DND-41 (cell line): ENCODE results near the gene RAB44.

Source experiments
- ATAC-seq: fragments of 200-7000 bp; cut with Tn5 transposase; 3 replicates; pipeline ENCODE4 v1.9.1; 2021; ENCODE audit warnings: low read depth; ENCODE audit not compliant: insufficient read depth
- DNase-seq: peaks from one replicate; pipeline ENCODE4 v3.0.0-alpha.2; 2020
- H2AFZ ChIP-seq: 2 replicates; pipeline ENCODE4 v1.6.0; 2012; ENCODE audit warnings: low read depth, low read length
- H3K27ac ChIP-seq: 2 replicates; pipeline ENCODE4 v1.5.1; 2012; ENCODE audit warnings: low read length, inconsistent platforms
- H3K27me3 ChIP-seq: fragments of 200-600 bp; sonication (generic); 2 replicates; pipeline ENCODE4 v1.6.0; 2012; ENCODE audit warnings: low read length, mild to moderate bottlenecking, inconsistent platforms; ENCODE audit not compliant: insufficient read depth, poor library complexity
- H3K36me3 ChIP-seq: 2 replicates; pipeline ENCODE4 v1.5.1; 2012; ENCODE audit warnings: low read length, inconsistent platforms; ENCODE audit not compliant: insufficient read depth
- H3K4me1 ChIP-seq: 2 replicates; pipeline ENCODE4 v1.5.1; 2012; ENCODE audit warnings: mild to moderate bottlenecking, low read length; ENCODE audit not compliant: insufficient read depth
- H3K4me2 ChIP-seq: 2 replicates; pipeline ENCODE4 v1.6.0; 2012; ENCODE audit warnings: mild to moderate bottlenecking, moderate library complexity, low read length, inconsistent platforms; ENCODE audit not compliant: insufficient read depth
- H3K4me3 ChIP-seq, 2 experiments: fragments of 200-600 bp in 1 of 2; shearing (Covaris generic) in 1 of 2; 2 replicates each; pipeline ENCODE4 v1.5.1; 2012 to 2016; ENCODE audit warnings: inconsistent platforms in 2 of 2, low read length in 2 of 2, mild to moderate bottlenecking in 2 of 2, low read depth in 1 of 2, moderate library complexity in 1 of 2
- H3K79me2 ChIP-seq: 2 replicates; pipeline ENCODE4 v1.6.0; 2012; ENCODE audit warnings: low read length, inconsistent platforms; ENCODE audit not compliant: insufficient read depth
- H3K9ac ChIP-seq: 2 replicates; pipeline ENCODE4 v1.6.0; 2012; ENCODE audit warnings: low read depth, mild to moderate bottlenecking, inconsistent platforms, low read length, moderate library complexity
- H3K9me3 ChIP-seq: 2 replicates; pipeline ENCODE4 v1.5.1; 2012; ENCODE audit warnings: low read length, moderate library complexity, mild to moderate bottlenecking, inconsistent platforms; ENCODE audit not compliant: insufficient read depth, severe bottlenecking
- H4K20me1 ChIP-seq: 2 replicates; pipeline ENCODE4 v1.6.0; 2012; ENCODE audit warnings: low read length; ENCODE audit not compliant: insufficient read depth
- EZH2 ChIP-seq: IDR thresholded peaks from 3 replicates; pipeline ENCODE4 v1.6.1; 2012; ENCODE audit warnings: borderline replicate concordance, low read depth, mild to moderate bottlenecking, moderate library complexity, low read length, inconsistent platforms; ENCODE audit not compliant: severe bottlenecking
- TF ChIP-seq, protein P1 (sequence below): IDR thresholded peaks from 2 replicates; pipeline ENCODE4 v1.5.1; 2012; ENCODE audit warnings: borderline replicate concordance, low read length, moderate library complexity, mild to moderate bottlenecking; ENCODE audit not compliant: poor library complexity, severe bottlenecking; ENCODE audit errors: extremely low read depth

RAB44 gene

DNA sequence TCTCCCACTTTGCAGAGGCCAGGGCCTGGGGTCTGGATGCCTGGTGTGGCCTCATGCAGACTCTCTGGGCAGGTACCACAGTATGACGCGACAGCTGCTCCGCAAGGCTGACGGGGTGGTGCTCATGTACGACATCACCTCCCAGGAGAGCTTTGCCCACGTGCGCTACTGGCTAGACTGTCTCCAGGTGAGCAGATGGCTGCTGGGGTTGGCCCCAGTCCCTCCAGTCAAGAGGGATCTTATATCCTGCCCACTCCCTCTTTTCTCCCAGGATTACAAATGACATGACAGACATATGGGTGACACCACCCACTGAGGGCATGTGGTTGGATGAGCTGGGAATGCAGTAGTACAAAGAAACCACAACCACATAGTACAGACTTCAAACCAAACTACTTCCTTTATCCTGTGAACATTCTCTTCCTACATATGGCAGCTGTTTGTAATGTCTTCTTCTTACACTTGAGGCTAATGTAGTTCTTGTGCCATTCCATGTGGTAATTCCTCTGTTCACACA lies 29.9 kb downstream of the RAB44 start:
- TF ChIP-seq, protein P1, sequence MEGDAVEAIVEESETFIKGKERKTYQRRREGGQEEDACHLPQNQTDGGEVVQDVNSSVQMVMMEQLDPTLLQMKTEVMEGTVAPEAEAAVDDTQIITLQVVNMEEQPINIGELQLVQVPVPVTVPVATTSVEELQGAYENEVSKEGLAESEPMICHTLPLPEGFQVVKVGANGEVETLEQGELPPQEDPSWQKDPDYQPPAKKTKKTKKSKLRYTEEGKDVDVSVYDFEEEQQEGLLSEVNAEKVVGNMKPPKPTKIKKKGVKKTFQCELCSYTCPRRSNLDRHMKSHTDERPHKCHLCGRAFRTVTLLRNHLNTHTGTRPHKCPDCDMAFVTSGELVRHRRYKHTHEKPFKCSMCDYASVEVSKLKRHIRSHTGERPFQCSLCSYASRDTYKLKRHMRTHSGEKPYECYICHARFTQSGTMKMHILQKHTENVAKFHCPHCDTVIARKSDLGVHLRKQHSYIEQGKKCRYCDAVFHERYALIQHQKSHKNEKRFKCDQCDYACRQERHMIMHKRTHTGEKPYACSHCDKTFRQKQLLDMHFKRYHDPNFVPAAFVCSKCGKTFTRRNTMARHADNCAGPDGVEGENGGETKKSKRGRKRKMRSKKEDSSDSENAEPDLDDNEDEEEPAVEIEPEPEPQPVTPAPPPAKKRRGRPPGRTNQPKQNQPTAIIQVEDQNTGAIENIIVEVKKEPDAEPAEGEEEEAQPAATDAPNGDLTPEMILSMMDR: no peak
- no peak for TF ChIP-seq EZH2
- no peak overlapping the region; the same call in 1 of the 2 replicates for H3K27ac ChIP-seq
- peak; percentile 67 for DNase-seq

GRCh38 chr6:36728289-36729160 lies 30.9 kb downstream of the RAB44 start:
- TF ChIP-seq, protein P1: no peak
- no peak for TF ChIP-seq EZH2
- Histone ChIP-seq H3K9ac (no peak overlapping the region), H3K27me3 (no peaks in the 10 kb centered on the region), H4K20me1 (no peaks in the 10 kb centered on the region), H3K27ac (no peak overlapping the region), H2AFZ (no peak overlapping the region), H3K36me3 (no peaks in the 10 kb centered on the region), H3K4me1 (peaks cover 14% of the 10 kb centered on the region), H3K4me2 (no peak overlapping the region), H3K79me2 (no peaks in the 10 kb centered on the region), H3K4me3 (no peak overlapping the region), H3K9me3 (no peaks in the 10 kb centered on the region)
- ATAC-seq (no peak), DNase-seq (no peak)

More for the DNA sequence above, 29.9 kb downstream of the RAB44 start:
- H3K27me3 ChIP-seq: no peaks in the 10 kb centered on the region
- no peak overlapping the region for H3K9ac ChIP-seq
- H4K20me1 ChIP-seq: no peaks in the 10 kb centered on the region
- ATAC-seq: peak; percentile 95
- no peaks in the 10 kb centered on the region for H3K36me3 ChIP-seq
- no peaks in the 10 kb centered on the region for H3K9me3 ChIP-seq
- H3K79me2 ChIP-seq: no peaks in the 10 kb centered on the region
- no peak overlapping the region for H3K4me2 ChIP-seq
- H3K4me3 ChIP-seq: no peak overlapping the region
- H3K4me1 ChIP-seq: peaks cover 14% of the 10 kb centered on the region
- H2AFZ ChIP-seq: no peak overlapping the region

DNA sequence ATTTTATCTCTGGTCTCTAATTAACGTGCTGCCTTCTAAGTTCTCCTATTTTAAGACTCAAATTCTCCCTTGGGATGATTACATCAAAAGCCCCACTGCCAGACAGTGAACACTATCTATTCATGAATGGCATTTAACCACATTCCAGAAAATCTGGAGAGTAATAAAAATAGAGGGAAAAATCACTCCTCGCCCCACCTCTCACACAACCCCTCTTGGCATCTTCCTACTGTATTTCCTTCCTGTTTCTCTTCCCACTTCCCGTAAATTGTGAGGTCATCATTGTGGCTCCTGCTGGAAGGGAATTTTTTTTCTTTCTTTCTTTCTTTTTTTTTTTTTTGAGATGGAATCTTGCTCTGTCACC lies 31.5 kb downstream of the RAB44 start:
- Histone ChIP-seq H3K36me3 (no peaks in the 10 kb centered on the region), H3K9ac (no peak overlapping the region), H3K4me3 (no peak overlapping the region), H3K27ac (no peak overlapping the region), H4K20me1 (no peaks in the 10 kb centered on the region), H3K9me3 (no peaks in the 10 kb centered on the region), H3K4me1 (peaks cover 14% of the 10 kb centered on the region), H3K79me2 (no peaks in the 10 kb centered on the region), H3K4me2 (no peak overlapping the region), H3K27me3 (no peaks in the 10 kb centered on the region), H2AFZ (no peak overlapping the region)
- no peak for ATAC-seq
- DNase-seq: no peak
- TF ChIP-seq, protein P1: no peak
- TF ChIP-seq EZH2: no peak
